Parathyroid adenoma (tissue), 2 donors: Measurements from ENCODE around the gene ACKR3.

ENCODE experiments used
- H2AFZ ChIP-seq: fragments of 300-600 bp; sonication (generic); one replicate; pipeline ENCODE4 v1.7.0; 2017; ENCODE audit warnings: antibody characterized with exemption, mild to moderate bottlenecking
- H3K27ac ChIP-seq: fragments of 300-600 bp; sonication (generic); one replicate; pipeline ENCODE4 v1.7.0; 2017
- H3K27me3 ChIP-seq: fragments of 300-600 bp; sonication (generic); one replicate; pipeline ENCODE4 v1.7.0; 2017; ENCODE audit warnings: low read length; ENCODE audit not compliant: control insufficient read depth, insufficient read depth
- H3K36me3 ChIP-seq: fragments of 300-600 bp; sonication (generic); one replicate; pipeline ENCODE4 v1.7.0; 2017; ENCODE audit warnings: low read length; ENCODE audit not compliant: control insufficient read depth, insufficient read depth
- H3K4me1 ChIP-seq: fragments of 300-600 bp; sonication (generic); one replicate; pipeline ENCODE4 v1.7.0; 2017; ENCODE audit warnings: control low read depth
- H3K4me2 ChIP-seq: fragments of 300-600 bp; sonication (generic); one replicate; pipeline ENCODE4 v1.7.0; 2017; ENCODE audit warnings: low read length
- H3K4me3 ChIP-seq: fragments of 300-600 bp; sonication (generic); one replicate; pipeline ENCODE4 v1.7.0; 2017; ENCODE audit warnings: low read depth, low read length
- H3K79me2 ChIP-seq: fragments of 300-600 bp; sonication (generic); one replicate; pipeline ENCODE4 v1.7.0; 2017; ENCODE audit warnings: control low read depth
- H3K9ac ChIP-seq: fragments of 300-600 bp; sonication (generic); one replicate; pipeline ENCODE4 v1.7.0; 2017; ENCODE audit warnings: mild to moderate bottlenecking
- H3K9me3 ChIP-seq: fragments of 300-600 bp; sonication (generic); one replicate; pipeline ENCODE4 v1.7.0; 2017; ENCODE audit warnings: low read length; ENCODE audit not compliant: control insufficient read depth
- TF ChIP-seq, protein P1 (sequence below): fragments of 300-600 bp; sonication (generic); IDR thresholded peaks from one replicate; pipeline ENCODE4 v1.7.0; 2017; ENCODE audit warnings: antibody characterized with exemption, mild to moderate bottlenecking
- donor health status: primary hyperparathyroidism.

The ACKR3 gene

DNA sequence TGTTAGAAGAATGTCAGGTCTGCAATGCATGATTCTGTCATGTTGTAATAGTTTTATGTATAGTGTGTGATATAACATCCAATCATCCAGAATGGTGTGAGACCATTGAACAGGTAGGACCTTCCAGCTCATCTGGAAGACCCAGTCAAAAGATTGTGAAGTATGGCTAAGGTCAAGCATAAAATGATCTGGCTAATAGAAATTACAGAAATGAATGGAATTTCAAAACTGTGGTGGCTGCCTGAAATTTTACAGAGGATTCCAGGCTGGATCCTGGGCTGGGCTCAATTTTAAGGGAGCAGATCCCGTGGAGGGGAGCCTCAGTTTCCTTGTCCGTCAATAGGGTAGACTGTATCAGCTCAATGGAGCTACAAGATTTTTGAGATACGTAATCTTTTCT, 39.1 kb downstream of the ACKR3 start:
- no peaks in the 10 kb centered on the region for H3K79me2 ChIP-seq
- H3K27ac ChIP-seq = no peak overlapping the region
- H3K4me3 ChIP-seq = no peak overlapping the region
- no peaks in the 10 kb centered on the region for H3K27me3 ChIP-seq
- TF ChIP-seq, protein P1, sequence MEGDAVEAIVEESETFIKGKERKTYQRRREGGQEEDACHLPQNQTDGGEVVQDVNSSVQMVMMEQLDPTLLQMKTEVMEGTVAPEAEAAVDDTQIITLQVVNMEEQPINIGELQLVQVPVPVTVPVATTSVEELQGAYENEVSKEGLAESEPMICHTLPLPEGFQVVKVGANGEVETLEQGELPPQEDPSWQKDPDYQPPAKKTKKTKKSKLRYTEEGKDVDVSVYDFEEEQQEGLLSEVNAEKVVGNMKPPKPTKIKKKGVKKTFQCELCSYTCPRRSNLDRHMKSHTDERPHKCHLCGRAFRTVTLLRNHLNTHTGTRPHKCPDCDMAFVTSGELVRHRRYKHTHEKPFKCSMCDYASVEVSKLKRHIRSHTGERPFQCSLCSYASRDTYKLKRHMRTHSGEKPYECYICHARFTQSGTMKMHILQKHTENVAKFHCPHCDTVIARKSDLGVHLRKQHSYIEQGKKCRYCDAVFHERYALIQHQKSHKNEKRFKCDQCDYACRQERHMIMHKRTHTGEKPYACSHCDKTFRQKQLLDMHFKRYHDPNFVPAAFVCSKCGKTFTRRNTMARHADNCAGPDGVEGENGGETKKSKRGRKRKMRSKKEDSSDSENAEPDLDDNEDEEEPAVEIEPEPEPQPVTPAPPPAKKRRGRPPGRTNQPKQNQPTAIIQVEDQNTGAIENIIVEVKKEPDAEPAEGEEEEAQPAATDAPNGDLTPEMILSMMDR = no peak
- no peaks in the 10 kb centered on the region for H3K36me3 ChIP-seq
- H3K4me1 ChIP-seq = no peaks in the 10 kb centered on the region
- no peak overlapping the region for H2AFZ ChIP-seq
- no peak overlapping the region for H3K9ac ChIP-seq
- H3K9me3 ChIP-seq = no peaks in the 10 kb centered on the region
- H3K4me2 ChIP-seq = no peak overlapping the region

DNA sequence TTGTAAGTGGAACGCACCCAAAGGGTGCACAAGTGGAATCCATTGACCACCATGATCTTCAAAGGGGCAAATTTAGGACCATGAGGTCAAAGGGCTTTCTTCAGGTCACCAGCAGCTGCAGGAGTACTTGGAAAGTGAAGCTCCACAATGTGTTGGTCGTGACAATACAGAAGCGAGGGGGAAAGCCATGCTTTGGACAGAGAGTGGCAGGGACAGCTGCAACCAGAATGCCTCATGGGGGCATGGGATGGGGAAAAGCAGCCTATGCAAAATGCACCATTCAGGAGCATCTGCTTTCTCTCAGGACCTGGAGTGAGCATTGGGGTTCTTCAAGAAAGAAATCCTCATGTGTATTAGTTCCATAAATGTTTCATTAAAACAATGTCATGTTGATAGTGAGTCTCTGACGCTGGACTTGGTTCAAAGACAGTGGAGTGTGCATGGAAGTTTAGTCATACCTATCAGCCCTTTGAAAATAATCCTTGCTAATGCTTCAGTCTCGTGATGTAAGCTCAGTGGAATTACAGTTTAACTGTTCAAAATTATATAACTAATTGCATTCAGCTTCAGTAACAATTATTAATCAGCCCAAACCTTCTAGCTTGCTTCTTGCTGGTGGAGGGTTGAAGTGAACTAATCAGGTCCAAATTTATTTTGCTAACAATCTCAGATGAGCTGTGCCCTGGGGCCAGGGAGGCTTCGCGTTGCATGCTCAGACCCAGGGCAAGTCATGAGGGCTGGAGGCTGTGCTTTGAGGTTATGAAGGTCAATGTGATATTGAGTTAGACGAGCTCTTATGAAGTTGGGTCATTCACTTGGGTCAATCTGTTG, 41.6 kb downstream of the ACKR3 start:
- Histone ChIP-seq H3K36me3 (no peaks in the 10 kb centered on the region), H2AFZ (no peak overlapping the region), H3K4me2 (no peak overlapping the region), H3K4me3 (no peak overlapping the region), H3K4me1 (no peaks in the 10 kb centered on the region), H3K27ac (no peak overlapping the region), H3K79me2 (no peaks in the 10 kb centered on the region), H3K9ac (no peak overlapping the region), H3K27me3 (no peaks in the 10 kb centered on the region), H3K9me3 (no peaks in the 10 kb centered on the region)
- TF ChIP-seq, protein P1 = no peak

- Histone ChIP-seq H3K4me2 (no peak overlapping the region), H3K4me3 (no peak overlapping the region), H3K27me3 (no peaks in the 10 kb centered on the region), H3K36me3 (no peaks in the 10 kb centered on the region), H3K4me1 (no peaks in the 10 kb centered on the region), H3K9ac (no peak overlapping the region), H3K9me3 (no peaks in the 10 kb centered on the region), H3K27ac (no peak overlapping the region), H2AFZ (no peak overlapping the region), H3K79me2 (no peaks in the 10 kb centered on the region)
- TF ChIP-seq, protein P1 = no peak
Observed at GRCh38 chr2:236612737-236613136, 43.1 kb downstream of the ACKR3 start.

- Histone ChIP-seq H3K4me1 (no peaks in the 10 kb centered on the region), H3K4me2 (no peak overlapping the region), H3K4me3 (no peak overlapping the region), H3K9ac (no peak overlapping the region), H3K9me3 (no peaks in the 10 kb centered on the region), H3K27me3 (no peaks in the 10 kb centered on the region), H3K79me2 (no peaks in the 10 kb centered on the region), H2AFZ (no peak overlapping the region), H3K27ac (no peak overlapping the region), H3K36me3 (no peaks in the 10 kb centered on the region)
- TF ChIP-seq, protein P1 = no peak
Observed at GRCh38 chr2:236613612-236614011, 44.0 kb downstream of the ACKR3 start.

DNA sequence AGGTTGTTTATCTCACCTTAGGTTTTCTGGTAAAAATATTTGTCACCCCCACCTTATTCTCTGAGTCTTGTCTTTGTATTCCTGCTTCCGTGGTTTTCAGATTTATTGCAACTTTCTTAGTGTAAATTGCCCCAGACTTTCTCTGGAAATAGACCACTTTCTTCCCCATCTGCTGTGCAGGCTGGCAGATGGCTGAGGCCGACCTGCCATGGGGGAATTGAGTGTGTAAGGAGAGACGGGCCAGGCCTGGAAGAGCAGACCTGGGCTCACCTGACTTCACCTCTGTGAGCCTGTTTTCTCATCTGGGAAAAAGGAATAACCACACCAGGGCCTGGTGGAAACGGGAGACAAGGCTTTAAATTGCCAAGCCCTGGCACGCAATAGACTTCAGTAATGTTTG, 44.9 kb downstream of the ACKR3 start:
- no peak overlapping the region for H2AFZ ChIP-seq
- no peak overlapping the region for H3K4me2 ChIP-seq
- no peaks in the 10 kb centered on the region for H3K79me2 ChIP-seq
- TF ChIP-seq, protein P1 = no peak
- H3K27me3 ChIP-seq = no peaks in the 10 kb centered on the region
- no peak overlapping the region for H3K9ac ChIP-seq
- H3K4me1 ChIP-seq = no peaks in the 10 kb centered on the region
- H3K36me3 ChIP-seq = no peaks in the 10 kb centered on the region
- no peak overlapping the region for H3K27ac ChIP-seq
- no peaks in the 10 kb centered on the region for H3K9me3 ChIP-seq
- H3K4me3 ChIP-seq = no peak overlapping the region
